IPS DF 4.7 (cell line): Measurements from ENCODE around the gene XPNPEP2.

Source experiments
- DNase-seq: peaks from one replicate; pipeline ENCODE4 v3.0.0-alpha.2; 2013; ENCODE audit warnings: low spot score; ENCODE audit errors: extremely low read depth

Gene XPNPEP2

GRCh38 chrX:129797251-129797906, 58.6 kb downstream of the XPNPEP2 start:
- DNase-seq = no peak

- no peak for DNase-seq
These were observed 59.7 kb downstream of the XPNPEP2 start for GRCh38 chrX:129798456-129798855.

GRCh38 chrX:129798888-129799287, 60.1 kb downstream of the XPNPEP2 start:
- no peak for DNase-seq

GRCh38 chrX:129800186-129800585, 61.4 kb downstream of the XPNPEP2 start:
- DNase-seq = no peak

GRCh38 chrX:129802863-129803262, 64.1 kb downstream of the XPNPEP2 start:
- no peak for DNase-seq

GRCh38 chrX:129804806-129805205, 66.0 kb downstream of the XPNPEP2 start:
- DNase-seq = no peak

GRCh38 chrX:129808158-129808828, 69.5 kb downstream of the XPNPEP2 start:
- no peak for DNase-seq

- no peak for DNase-seq
These were observed 70.3 kb downstream of the XPNPEP2 start for GRCh38 chrX:129808829-129809796.

- DNase-seq = no peak
These were observed 75.0 kb downstream of the XPNPEP2 start for GRCh38 chrX:129813662-129814368.

- DNase-seq = no peak
These were observed 79.3 kb downstream of the XPNPEP2 start for GRCh38 chrX:129818123-129818522.
